Transverse colon (tissue), 4 donors: ENCODE data around the gene LTV1. TPM values are rescaled to one million over a fixed set of nuclear protein-coding genes. Genes with fewer than 3 reads are reported as not detected.
A peak's percentile ranks its signal among the peaks of the same experiment; 100 is the strongest.
"Not testable (repeated sequence)": the region's sequence is repeated elsewhere in the genome, so short reads cannot be mapped to it uniquely, and the experiment has no call there.

Experiments
- DNase-seq: peaks from one replicate; pipeline ENCODE4 v3.0.0-alpha.2; 2019
- H3K27ac ChIP-seq, 4 donors: fragments of 200-600 bp; sonication (generic); 2 replicates each; pipeline ENCODE4 v1.5.1; 2016 to 2018; ENCODE audit warnings: inconsistent platforms in 4 of 4
- H3K27me3 ChIP-seq: fragments of 200-600 bp; sonication (generic); 2 replicates; pipeline ENCODE4 v1.5.1; 2017; ENCODE audit warnings: inconsistent platforms
- H3K36me3 ChIP-seq, 4 donors: fragments of 200-600 bp; sonication (generic); 2 replicates each; pipeline ENCODE4 v1.5.1; 2017 to 2019; ENCODE audit warnings: inconsistent platforms in 4 of 4
- H3K4me1 ChIP-seq, 4 donors: fragments of 200-600 bp; sonication (generic); 2 replicates each; pipeline ENCODE4 v1.5.1; 2017 to 2020; ENCODE audit warnings: inconsistent platforms in 4 of 4
- H3K4me3 ChIP-seq, 4 donors: fragments of 200-600 bp; sonication (generic); 1 replicate in 1 of 4; 2 replicates in 3 of 4; pipeline versions ENCODE4 v1.5.1 to v1.6.1; 2017 to 2019; ENCODE audit warnings: inconsistent platforms in 4 of 4
- H3K9me3 ChIP-seq, 2 donors: fragments of 200-600 bp; sonication (generic); 2 replicates each; pipeline ENCODE4 v1.5.1; 2017 to 2019; ENCODE audit warnings: inconsistent platforms in 2 of 2
- EP300 ChIP-seq: sonication (generic); formaldehyde crosslinking; IDR thresholded peaks from one replicate; pipeline ENCODE4 v1.6.1; 2017; ENCODE audit warnings: antibody characterized with exemption, low read depth
- POLR2A ChIP-seq: fragments of 450-650 bp; IDR thresholded peaks from one replicate; pipeline ENCODE4 v1.6.1; 2016; ENCODE audit warnings: antibody characterized with exemption, mild to moderate bottlenecking, moderate library complexity
- POLR2AphosphoS5 ChIP-seq, 3 donors: sonication (generic); formaldehyde crosslinking; IDR thresholded peaks; one replicate each; pipeline ENCODE4 v1.6.1; 2016; ENCODE audit warnings: antibody characterized with exemption in 3 of 3
- WGBS, 2 donors: methylation state at CpG; one replicate each; pipeline ENCODE4 v1.1.5; 2018; ENCODE audit warnings: low coverage in 1 of 2; 5-methylcytosine and 5-hydroxymethylcytosine counted together
- in situ Hi-C, 4 donors: fragments of 200-750 bp; cut with MboI; loops; one replicate each; pipeline versions ENCODE4 v1.15.0 to v1.15.1; 2017; ENCODE audit warnings: low sequenced_read_pairs in 3 of 4, low pct_ligation_motif_present in 1 of 4, low pct_unique_long_range_greater_than_20kb in 1 of 4
- intact Hi-C: fragments of 100-400 bp; cut with DNase I; formaldehyde crosslinking; loops from one replicate; pipeline ENCODE4 v1.15.1; 2023; ENCODE audit warnings: low total_unique reads
- total RNA-seq, 4 donors: library from RNA; depleted of rRNA; stranded (reverse); fragments of >200 nt; gene quantifications; one replicate each; pipeline ENCODE4 v1.1.0, GENCODE V29; 2016
- TF ChIP-seq, protein P1 (sequence below), 5 experiments: fragments of 200-600 bp in 3 of 5; fragments of 450-650 bp in 2 of 5; sonication (generic) in 3 of 5; IDR thresholded peaks; 1 replicate in 2 of 5; 2 replicates in 3 of 5; pipeline ENCODE4 v1.5.1; 2016 to 2017; ENCODE audit warnings: antibody characterized with exemption in 5 of 5, inconsistent platforms in 3 of 5, mild to moderate bottlenecking in 2 of 5, moderate library complexity in 1 of 5

The LTV1 gene, protein sequence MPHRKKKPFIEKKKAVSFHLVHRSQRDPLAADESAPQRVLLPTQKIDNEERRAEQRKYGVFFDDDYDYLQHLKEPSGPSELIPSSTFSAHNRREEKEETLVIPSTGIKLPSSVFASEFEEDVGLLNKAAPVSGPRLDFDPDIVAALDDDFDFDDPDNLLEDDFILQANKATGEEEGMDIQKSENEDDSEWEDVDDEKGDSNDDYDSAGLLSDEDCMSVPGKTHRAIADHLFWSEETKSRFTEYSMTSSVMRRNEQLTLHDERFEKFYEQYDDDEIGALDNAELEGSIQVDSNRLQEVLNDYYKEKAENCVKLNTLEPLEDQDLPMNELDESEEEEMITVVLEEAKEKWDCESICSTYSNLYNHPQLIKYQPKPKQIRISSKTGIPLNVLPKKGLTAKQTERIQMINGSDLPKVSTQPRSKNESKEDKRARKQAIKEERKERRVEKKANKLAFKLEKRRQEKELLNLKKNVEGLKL
- 10 to 100 TPM in 1 of 4 donors, 1 to 10 TPM in 2, under 1 TPM in 1; 0.80 to 13.2 (median 4.1) TPM for total RNA-seq

DNA sequence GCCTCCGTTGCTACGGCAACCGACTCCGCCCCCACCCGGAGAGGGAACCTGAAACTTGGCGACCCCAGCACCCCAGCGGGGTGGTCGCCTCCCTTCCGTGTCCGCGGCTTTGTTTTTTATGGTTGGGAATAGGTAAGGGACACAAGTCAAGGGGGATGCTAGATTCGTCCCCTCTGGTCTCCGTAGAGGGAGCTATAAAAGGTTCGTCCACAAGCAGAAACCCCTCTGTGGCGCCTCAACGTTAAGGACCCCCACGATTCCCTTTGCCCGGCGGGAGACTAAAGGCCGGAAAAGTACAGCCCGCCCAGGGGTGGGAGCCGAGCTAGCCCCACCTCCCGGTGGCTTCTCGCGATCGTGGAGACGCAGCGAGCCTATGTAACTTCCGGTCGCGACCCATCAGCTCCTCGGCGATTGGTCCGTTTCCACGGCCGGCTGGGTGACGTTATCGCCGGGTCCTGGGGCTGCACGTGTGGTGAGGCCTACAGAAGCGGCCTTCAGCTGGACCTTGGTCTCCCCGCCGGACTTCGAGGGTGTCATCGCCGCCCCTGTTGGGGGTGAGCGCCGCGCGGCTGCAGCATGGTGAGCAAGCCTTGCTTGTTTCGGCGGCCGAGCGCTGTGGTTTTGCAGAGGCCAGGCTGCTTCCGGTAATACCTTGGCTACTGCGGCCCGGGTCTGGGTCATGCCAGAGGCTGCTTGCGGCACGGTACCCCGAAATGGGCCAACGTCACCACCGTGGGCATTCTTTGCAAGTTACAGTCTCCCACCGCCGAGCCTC lies at the start of gene LTV1:
Gene LTV1, plus strand, starts transcription at position 437 of the 775 bp plus-strand sequence. Its CDS starts 140 bp downstream, at position 577.
- Histone ChIP-seq H3K4me3 (peak within 1 kb of the TSS; percentile 67 to 82 (median 80)), H3K9me3 (no peaks in the 10 kb centered on the region), H3K36me3 (peaks cover 0 to 24% (median 4%) of the 10 kb centered on the region in 4 donors), H3K27ac (peak within 1 kb of the TSS; percentile 88 to 97 (median 90)), H3K4me1 (peaks cover 0 to 21% (median 13%) of the 10 kb centered on the region in 4 donors), H3K27me3 (no peaks in the 10 kb centered on the region)
- WGBS, 2 donors = 0% methylated on average over 57 of the region's 64 CpGs; no CpG with 5 or more reads in 1 of the 2 donors
- TF ChIP-seq, protein P1, sequence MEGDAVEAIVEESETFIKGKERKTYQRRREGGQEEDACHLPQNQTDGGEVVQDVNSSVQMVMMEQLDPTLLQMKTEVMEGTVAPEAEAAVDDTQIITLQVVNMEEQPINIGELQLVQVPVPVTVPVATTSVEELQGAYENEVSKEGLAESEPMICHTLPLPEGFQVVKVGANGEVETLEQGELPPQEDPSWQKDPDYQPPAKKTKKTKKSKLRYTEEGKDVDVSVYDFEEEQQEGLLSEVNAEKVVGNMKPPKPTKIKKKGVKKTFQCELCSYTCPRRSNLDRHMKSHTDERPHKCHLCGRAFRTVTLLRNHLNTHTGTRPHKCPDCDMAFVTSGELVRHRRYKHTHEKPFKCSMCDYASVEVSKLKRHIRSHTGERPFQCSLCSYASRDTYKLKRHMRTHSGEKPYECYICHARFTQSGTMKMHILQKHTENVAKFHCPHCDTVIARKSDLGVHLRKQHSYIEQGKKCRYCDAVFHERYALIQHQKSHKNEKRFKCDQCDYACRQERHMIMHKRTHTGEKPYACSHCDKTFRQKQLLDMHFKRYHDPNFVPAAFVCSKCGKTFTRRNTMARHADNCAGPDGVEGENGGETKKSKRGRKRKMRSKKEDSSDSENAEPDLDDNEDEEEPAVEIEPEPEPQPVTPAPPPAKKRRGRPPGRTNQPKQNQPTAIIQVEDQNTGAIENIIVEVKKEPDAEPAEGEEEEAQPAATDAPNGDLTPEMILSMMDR (IDR thresholded peaks at IDR 0.05) = peak in 1 of 5 experiments; percentile 3
- TF ChIP-seq POLR2A = peak; percentile 74
- no peak for TF ChIP-seq EP300
- TF ChIP-seq POLR2AphosphoS5 (IDR thresholded peaks at IDR 0.05) = peak; percentile 47 to 81 (median 77)
- in situ Hi-C loops (no loop called here), intact Hi-C loops (no loop called here)
- peak; percentile 97 for DNase-seq

DNA sequence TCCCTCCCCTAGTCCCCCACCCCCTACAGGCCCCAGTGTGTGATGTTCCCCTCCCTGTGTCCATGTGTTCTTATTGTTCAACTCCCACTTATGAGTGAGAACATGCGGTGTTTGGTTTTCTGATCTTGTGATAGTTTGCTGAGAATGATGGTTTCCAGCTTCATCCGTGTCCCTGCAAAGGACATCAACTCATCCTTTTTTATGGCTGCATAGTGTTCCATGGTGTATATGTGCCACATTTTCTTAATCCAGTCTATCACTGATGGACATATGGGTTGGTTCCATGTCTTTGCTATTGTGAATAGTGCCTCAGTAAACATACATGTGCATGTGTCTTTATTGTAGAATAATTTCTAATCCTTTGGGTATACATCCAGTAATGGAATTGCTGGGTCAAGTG lies 46.6 kb upstream of the LTV1 start:
- H3K27me3 ChIP-seq, in situ Hi-C loops, intact Hi-C loops, H3K27ac ChIP-seq, DNase-seq, H3K9me3 ChIP-seq, H3K4me1 ChIP-seq, H3K4me3 ChIP-seq: not testable (repeated sequence)
- 86 to 95% methylated on average over 1 to 2 of the region's 2 CpGs for WGBS, 2 donors
- peaks cover 0 to 33% (median 0%) of the 10 kb centered on the region in 4 donors for H3K36me3 ChIP-seq

DNA sequence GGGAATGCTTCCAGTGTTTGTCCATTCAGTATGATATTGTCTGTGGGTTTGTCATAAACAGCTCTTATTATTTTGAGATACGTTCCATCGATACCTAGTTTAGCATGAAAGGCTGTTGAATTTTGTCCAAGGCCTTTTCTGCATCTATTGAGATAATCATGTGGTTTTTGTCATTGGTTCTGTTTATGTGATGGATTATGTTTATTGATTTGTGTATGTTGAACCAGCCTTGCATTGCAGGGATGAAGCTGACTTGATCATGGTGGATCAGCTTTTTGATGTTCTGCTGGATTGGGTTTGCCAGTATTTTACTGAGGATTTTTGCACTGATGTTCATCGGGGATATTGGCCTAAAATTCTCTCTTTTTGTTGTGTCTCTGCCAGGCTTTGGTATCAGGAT lies 44.7 kb upstream of the LTV1 start:
- DNase-seq, H3K4me3 ChIP-seq, H3K4me1 ChIP-seq, H3K27me3 ChIP-seq, H3K27ac ChIP-seq, H3K9me3 ChIP-seq, intact Hi-C loops, in situ Hi-C loops: not testable (repeated sequence)
- 96 to 100% methylated on average over 2 to 3 of the region's 3 CpGs for WGBS, 2 donors
- peaks cover 0 to 16% (median 0%) of the 10 kb centered on the region in 4 donors for H3K36me3 ChIP-seq

DNA sequence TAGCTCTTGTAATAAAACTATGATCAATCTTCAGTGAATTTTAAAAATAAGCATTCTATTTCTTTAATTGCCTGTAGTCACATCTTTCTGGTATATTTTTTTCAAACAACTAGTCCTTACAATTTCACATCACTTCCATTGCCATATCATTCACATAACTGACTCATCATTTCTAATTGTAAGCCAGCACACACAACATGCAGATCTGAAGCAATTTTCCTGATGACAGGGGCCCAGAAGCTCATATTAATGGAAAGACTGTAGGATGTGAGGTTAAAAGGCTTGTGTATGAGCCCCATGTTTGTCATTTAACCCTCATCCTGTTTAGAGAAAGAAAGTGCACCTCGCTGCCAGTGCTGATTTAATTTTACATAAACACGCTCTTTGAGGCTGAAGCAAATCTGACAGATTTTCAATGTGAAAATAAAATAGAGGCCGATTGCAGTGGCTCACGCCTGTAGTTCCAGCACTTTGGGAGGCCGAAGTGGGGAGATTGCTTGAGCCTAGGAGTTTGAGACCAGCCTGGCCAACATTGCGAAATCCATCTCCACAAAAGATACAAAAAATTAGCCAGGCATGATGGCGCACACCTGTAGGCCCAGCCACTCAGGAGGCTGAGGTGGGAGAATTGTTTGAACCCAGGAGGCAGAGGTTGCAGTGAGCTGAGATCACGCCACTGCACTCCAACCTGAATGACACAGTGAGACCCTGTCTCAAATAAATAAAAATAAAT lies 40.1 kb upstream of the LTV1 start:
- intact Hi-C loops = no loop called here
- TF ChIP-seq, protein P1 (IDR thresholded peaks at IDR 0.05) = no peak
- TF ChIP-seq EP300 = no peak
- TF ChIP-seq POLR2A = no peak
- no peak for TF ChIP-seq POLR2AphosphoS5 (IDR thresholded peaks at IDR 0.05)
- in situ Hi-C loops = loop anchor here in 1 of 4 donors (25.0 kb wide), 1 partner anchor 216 kb away; no protein-coding TSS in a partner anchor
- Histone ChIP-seq H3K9me3 (no peaks in the 10 kb centered on the region), H3K4me3 (no peak overlapping the region), H3K27me3 (no peaks in the 10 kb centered on the region), H3K27ac (no peak overlapping the region), H3K36me3 (peaks cover 0 to 14% (median 0%) of the 10 kb centered on the region in 4 donors), H3K4me1 (no peaks in the 10 kb centered on the region)
- no peak for DNase-seq
- 90 to 98% methylated on average over 8 of the region's 8 CpGs for WGBS, 2 donors
